GM23248 (cell line): ENCODE data around the gene ELF2.

Experiments
- EZH2 ChIP-seq: fragments of 200-600 bp; sonication (generic); IDR thresholded peaks from 2 replicates; pipeline ENCODE4 v1.6.1; 2018; ENCODE audit warnings: antibody characterized with exemption, mild to moderate bottlenecking; ENCODE audit not compliant: insufficient read depth, poor library complexity, severe bottlenecking
- EZH2phosphoT487 ChIP-seq: fragments of 200-600 bp; sonication (generic); IDR thresholded peaks from 2 replicates; pipeline ENCODE4 v1.6.1; 2018; ENCODE audit warnings: antibody characterized with exemption, moderate library complexity, mild to moderate bottlenecking, low read depth; ENCODE audit not compliant: insufficient read depth

DNA sequence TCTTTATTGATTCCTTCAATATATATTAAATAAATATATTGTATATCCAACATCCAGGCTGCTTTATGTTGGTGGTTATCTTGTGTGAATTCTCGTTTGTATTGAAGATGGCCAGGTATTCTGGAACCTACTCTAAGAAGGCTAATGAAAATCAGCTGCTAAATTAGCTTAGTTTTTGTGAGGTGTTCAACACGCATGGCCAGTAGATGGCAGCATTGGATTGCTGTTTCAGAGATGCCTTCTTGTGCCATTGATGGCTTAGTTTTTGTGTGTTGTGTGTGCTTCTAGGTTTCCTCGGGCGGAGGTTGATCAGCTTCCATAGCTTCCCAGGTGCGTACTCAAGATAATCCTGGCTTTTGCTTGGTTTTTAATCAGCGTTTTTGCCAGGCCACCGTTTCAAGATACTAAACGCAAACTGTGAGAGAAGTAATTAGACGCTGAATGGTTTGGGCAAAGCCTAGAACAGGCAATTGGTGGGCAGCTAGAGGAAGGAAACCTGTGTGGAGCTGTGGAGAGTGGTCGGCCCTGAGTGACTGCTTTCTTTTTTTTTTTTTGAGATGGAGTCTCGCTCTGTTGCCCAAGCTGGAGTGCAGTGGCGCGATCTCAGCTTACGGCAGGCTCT, 146.3 kb downstream of the ELF2 start:
- no peak for TF ChIP-seq EZH2phosphoT487
- no peak for TF ChIP-seq EZH2
